ENCODE data around the gene ARL8A. TPM values are rescaled to one million over a fixed set of nuclear protein-coding genes. Genes with fewer than 3 reads are reported as not detected.

Gene ARL8A
- total RNA-seq, 6 experiments from 2014 or later: 23.1 to 57.7 (median 36.1) TPM

DNA sequence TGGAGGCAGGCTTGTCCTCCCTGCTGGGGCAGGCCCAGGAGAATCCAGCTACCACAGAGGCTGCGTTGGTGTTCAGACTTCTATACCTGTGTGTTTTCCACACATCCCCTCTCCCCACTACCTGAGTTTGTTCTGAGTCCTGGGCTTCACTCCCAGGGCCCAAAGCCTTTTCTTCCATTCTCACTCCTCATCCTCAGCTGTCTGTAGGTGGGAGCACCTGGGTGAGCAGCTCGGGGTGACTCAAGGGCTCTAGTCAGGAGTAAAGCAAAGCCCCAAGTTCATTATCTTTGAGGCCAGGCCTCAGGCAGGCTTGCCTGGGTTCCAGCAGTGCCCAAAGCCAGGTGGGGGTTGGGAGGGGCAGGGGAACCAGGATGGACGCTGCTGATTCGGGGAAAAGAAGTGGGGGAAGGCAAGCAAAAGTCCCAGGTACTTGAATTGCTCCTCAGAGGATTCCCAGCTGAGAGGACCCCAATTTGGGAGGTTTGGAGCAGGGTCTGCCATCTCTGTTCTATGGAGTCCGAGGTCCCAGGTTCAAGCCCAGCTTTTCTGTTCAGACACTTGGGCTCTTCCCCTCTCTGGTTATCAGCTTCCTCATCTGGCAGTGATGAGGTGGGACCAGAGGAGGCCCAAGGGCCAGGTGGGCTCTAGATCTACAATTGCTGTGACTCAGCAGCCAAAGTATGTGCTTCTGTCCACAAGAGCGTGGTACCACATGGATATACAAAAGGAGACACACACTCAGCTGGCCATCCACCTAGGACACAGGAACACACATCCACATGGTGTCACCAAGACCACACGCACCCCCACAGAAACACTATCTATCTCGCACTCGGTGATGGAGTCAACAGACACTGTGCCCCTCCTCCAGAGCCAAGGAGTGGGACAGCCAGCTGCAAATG lies 21.7 kb upstream of the ARL8A start:
- H3K27ac ChIP-seq: no peak overlapping the region
- no peaks in the 10 kb centered on the region for H3K36me3 ChIP-seq
- peaks cover 0 to 7% (median 0%) of the 10 kb centered on the region in 4 donors for H3K4me1 ChIP-seq

DNA sequence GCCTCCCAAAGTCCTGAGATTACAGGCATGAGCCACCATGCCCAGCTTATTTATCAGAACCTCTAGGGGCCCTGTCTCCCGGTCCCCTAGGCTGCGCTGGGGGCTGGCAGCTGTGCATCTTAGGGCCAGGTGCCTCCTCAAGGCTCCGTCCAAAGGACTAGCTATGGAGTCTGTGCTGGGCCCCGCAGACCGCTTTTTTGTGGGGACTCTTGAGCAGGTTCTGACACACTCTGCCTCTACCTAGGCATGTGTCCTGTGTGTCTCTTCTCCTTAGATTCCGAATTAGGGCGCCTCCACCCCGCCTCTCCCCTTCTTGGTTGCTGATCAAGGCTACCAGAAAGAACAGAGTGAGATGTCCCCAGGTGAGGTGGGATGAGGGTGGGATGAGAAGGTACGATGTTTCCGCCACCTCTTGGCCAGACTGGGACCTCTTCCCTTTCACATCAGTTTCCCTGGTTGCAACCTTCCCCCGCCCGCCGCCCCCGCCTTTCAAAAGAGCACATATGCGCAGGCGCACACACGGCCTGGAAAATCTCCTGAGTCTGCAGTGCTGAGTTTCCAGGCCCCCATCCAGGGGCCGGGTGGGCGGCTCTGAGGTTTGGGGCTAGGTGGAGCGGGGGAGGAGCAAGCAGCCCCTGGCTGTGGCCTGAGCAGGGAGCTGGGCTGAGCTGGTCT lies 20.9 kb upstream of the ARL8A start:
- no peak for TF ChIP-seq POLR2A (IDR thresholded peaks at IDR 0.05)
- TF ChIP-seq, protein P1, sequence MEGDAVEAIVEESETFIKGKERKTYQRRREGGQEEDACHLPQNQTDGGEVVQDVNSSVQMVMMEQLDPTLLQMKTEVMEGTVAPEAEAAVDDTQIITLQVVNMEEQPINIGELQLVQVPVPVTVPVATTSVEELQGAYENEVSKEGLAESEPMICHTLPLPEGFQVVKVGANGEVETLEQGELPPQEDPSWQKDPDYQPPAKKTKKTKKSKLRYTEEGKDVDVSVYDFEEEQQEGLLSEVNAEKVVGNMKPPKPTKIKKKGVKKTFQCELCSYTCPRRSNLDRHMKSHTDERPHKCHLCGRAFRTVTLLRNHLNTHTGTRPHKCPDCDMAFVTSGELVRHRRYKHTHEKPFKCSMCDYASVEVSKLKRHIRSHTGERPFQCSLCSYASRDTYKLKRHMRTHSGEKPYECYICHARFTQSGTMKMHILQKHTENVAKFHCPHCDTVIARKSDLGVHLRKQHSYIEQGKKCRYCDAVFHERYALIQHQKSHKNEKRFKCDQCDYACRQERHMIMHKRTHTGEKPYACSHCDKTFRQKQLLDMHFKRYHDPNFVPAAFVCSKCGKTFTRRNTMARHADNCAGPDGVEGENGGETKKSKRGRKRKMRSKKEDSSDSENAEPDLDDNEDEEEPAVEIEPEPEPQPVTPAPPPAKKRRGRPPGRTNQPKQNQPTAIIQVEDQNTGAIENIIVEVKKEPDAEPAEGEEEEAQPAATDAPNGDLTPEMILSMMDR (IDR thresholded peaks at IDR 0.05): no peak
- H3K9me3 ChIP-seq: no peaks in the 10 kb centered on the region
- H3K4me1 ChIP-seq: peaks cover 0 to 7% (median 0%) of the 10 kb centered on the region in 4 donors
- DNase-seq: peak in 1 of 3 donors; percentile 37
- 84% methylated on average over 12 of the region's 20 CpGs for WGBS (ENCODE audit: insufficient coverage, low coverage, low lambda C conversion rate, missing lambda C conversion rate)
- no peak for ATAC-seq
- no peak overlapping the region for H3K4me3 ChIP-seq
- no peaks in the 10 kb centered on the region for H3K36me3 ChIP-seq
- no peaks in the 10 kb centered on the region for H3K27me3 ChIP-seq
- intact Hi-C loops (cut with DNase I): no loop called here
- no peak overlapping the region for H3K27ac ChIP-seq

More for the DNA sequence above, 21.7 kb upstream of the ARL8A start:
- no peak overlapping the region for H3K4me3 ChIP-seq
- no peak for ATAC-seq
- 80% methylated on average over 3 of the region's 9 CpGs for WGBS (ENCODE audit: insufficient coverage, low coverage, low lambda C conversion rate, missing lambda C conversion rate)
- intact Hi-C loops (cut with DNase I): no loop called here
- no peaks in the 10 kb centered on the region for H3K9me3 ChIP-seq
- no peaks in the 10 kb centered on the region for H3K27me3 ChIP-seq
- TF ChIP-seq, protein P1 (IDR thresholded peaks at IDR 0.05): no peak
- TF ChIP-seq POLR2A (IDR thresholded peaks at IDR 0.05): no peak
- no peak for DNase-seq

DNA sequence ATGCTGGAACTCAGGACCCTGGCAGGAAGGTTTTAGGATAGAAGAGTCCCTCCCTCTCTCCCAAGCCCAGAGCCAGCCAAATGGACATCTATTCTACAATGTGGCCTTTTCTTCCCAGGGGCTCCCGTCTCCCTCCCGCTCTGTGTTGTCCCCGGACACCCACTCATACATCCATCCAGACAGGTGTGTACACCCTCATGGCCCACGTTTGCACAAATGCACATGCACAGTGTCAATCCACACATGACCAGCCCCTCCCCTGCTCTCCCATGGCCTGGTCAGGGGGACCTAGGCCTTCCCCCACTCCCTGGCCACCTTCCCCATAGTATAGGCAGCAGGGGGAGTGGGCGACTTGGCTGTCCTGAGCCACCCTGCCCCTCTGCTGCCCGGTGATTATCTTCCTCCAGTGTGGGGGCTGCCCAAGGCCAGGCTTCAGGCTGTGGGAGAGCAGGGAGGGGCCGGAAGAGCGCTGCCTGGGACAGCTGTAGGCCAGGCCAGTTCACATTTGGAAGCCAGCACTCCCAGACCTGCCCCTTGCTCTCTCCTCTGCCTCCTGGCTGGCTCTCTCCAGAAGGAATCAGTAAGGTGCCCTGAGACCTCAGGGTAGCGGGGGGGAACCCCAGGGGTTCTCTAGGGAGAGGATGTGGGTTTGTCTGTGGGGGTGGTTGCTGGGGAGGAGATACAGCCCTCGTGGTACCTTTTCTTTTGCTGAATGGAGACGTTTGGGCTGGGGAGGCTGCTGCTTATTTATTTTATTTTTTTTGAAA lies 19.9 kb upstream of the ARL8A start:
- no peak for TF ChIP-seq POLR2A (IDR thresholded peaks at IDR 0.05)
- TF ChIP-seq, protein P1 (IDR thresholded peaks at IDR 0.05): no peak
- 44% methylated on average over 3 of the region's 11 CpGs for WGBS (ENCODE audit: insufficient coverage, low coverage, low lambda C conversion rate, missing lambda C conversion rate)
- no peak for DNase-seq
- Histone ChIP-seq H3K9me3 (no peaks in the 10 kb centered on the region), H3K27ac (no peak overlapping the region), H3K27me3 (no peaks in the 10 kb centered on the region), H3K36me3 (no peaks in the 10 kb centered on the region), H3K4me3 (no peak overlapping the region), H3K4me1 (peaks cover 0 to 7% (median 0%) of the 10 kb centered on the region in 4 donors)
- intact Hi-C loops (cut with DNase I): no loop called here
- peak in 2 of 4 donors; percentile 9 to 15 for ATAC-seq

All from right lobe of liver (tissue), 6 donors.